ENCODE measurements around the gene OSGEP.

The OSGEP gene

GRCh38 chr14:20415782-20416206, 38.8 kb downstream of the OSGEP start:
- TF ChIP-seq, protein P1, sequence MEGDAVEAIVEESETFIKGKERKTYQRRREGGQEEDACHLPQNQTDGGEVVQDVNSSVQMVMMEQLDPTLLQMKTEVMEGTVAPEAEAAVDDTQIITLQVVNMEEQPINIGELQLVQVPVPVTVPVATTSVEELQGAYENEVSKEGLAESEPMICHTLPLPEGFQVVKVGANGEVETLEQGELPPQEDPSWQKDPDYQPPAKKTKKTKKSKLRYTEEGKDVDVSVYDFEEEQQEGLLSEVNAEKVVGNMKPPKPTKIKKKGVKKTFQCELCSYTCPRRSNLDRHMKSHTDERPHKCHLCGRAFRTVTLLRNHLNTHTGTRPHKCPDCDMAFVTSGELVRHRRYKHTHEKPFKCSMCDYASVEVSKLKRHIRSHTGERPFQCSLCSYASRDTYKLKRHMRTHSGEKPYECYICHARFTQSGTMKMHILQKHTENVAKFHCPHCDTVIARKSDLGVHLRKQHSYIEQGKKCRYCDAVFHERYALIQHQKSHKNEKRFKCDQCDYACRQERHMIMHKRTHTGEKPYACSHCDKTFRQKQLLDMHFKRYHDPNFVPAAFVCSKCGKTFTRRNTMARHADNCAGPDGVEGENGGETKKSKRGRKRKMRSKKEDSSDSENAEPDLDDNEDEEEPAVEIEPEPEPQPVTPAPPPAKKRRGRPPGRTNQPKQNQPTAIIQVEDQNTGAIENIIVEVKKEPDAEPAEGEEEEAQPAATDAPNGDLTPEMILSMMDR (IDR thresholded peaks at IDR 0.05; ENCODE audit: low read length, missing control alignments): peak; percentile 72
- no peak overlapping the region for H3K4me3 ChIP-seq (replicated peaks; ENCODE audit: low read depth, low read length)
- peak; percentile 75 for DNase-seq (ENCODE audit: low read depth)

DNA sequence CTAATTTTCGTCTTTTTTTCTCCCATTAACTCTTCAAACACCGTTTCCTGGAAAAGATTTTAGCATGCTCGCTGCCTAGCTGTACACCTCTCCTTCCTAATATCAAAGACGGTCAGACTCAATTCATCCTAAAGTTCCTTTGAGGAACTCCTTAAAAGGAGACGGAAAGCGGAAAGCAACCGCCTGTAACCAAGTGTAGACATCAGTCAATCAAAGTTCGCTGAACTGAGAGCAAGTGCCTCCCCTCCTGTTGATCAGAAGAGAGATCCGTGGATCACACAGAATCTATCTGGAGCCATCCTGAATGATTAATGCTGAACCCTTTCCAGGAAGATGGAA, 40.9 kb downstream of the OSGEP start:
- no peak for DNase-seq (ENCODE audit: low read depth)
- TF ChIP-seq, protein P1 (IDR thresholded peaks at IDR 0.05; ENCODE audit: low read length, missing control alignments): no peak
- H3K4me3 ChIP-seq (replicated peaks; ENCODE audit: low read depth, low read length): peak overlapping the region; percentile 93

DNA sequence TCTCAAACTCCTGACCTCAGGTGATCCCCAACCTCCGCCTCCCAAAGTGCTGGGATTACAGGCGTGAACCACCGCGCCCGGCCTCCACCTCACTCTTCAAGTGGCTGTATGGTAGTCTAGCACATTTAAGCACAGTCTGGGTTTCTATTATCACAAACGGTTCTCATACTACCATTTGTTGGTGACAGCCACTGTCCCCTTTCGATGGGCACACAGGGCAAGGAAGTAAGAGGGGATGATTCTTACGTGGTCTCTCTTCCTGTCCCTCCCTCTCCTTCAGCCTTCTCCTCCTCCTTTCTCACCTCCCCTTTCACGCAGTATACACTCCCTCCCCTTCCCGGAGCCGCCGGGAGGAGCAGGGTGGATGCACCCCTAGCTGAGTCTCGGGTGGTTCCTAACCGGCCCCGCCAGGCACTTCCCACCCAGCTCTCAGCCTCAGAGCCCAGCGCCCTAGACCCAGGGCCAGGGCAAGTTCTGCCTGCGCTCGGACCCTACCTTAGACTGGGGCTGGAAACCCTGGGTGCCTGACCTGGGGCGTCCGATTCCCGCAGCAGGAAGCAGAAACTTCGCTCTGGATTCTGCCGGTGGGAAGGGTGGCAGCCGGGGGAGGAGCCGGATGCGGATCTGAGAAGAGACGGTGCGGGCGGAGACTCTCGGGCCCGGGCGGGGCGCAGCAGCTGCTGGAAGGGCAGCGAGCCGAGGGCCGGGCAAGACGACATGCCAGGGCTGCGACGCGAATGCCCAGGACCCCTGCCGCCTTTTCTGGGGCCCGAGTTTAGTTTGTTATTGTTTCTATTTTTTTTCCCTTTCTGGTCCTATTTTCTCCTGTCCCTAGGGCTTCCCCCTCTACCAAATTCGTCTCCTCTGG, 41.5 kb downstream of the OSGEP start, which contains the start of gene TEP1:
Gene TEP1 (minus strand): TSS at position 626 of the 868 bp plus-strand sequence. CDS start 5,062 bp downstream, outside the sequence.
- H3K4me3 ChIP-seq (replicated peaks; ENCODE audit: low read depth, low read length): peak within 1 kb of the TSS; percentile 93
- DNase-seq (ENCODE audit: low read depth): peak; percentile 81
- TF ChIP-seq, protein P1 (IDR thresholded peaks at IDR 0.05; ENCODE audit: low read length, missing control alignments): no peak

- peak; percentile 15 for DNase-seq (ENCODE audit: low read depth)
- H3K4me3 ChIP-seq (replicated peaks; ENCODE audit: low read depth, low read length): peak overlapping the region; percentile 93
- TF ChIP-seq, protein P1 (IDR thresholded peaks at IDR 0.05; ENCODE audit: low read length, missing control alignments): no peak
These were observed 42.2 kb downstream of the OSGEP start for GRCh38 chr14:20412411-20412810.

DNA sequence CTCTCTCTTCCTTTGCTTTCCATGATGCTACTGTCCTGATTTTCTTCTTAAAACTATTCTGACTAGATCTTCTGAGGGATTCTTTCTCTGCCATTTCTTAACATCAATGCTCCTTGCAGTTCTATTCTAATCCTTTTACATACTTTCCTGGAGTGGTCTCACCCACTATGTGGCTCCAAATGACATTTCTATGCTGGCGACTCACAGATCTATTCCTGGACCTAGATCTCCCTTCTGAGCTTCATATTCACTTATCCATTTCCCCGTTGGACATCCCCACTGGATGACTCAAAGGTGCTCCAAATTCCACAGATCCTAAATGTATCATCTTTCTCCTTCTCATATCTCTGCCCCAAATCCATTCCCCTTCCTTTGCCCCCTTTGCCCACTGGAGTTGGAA, 45.4 kb downstream of the OSGEP start:
- TF ChIP-seq, protein P1 (IDR thresholded peaks at IDR 0.05; ENCODE audit: low read length, missing control alignments): no peak
- no peak for DNase-seq (ENCODE audit: low read depth)
- no peak overlapping the region for H3K4me3 ChIP-seq (replicated peaks; ENCODE audit: low read depth, low read length)

DNA sequence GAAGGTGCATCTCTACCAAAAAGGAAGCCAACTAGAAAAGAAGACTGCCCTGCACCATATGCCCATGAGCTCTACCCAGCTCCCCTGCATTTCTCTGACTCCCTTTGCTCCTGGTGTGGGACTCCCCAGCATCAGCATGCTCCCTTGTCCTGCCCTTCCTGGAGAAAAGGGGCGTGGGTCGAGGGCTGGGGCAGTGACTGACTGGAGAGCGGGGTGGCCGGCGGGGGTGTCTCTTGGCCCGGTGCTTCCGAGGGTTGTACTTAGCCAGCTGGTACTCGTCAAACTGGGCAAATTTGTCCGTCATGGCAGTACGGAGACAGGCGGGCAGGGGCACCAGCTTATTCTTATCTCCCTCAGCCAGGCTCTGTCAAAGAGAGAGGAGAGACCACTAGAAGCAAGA, 51.1 kb downstream of the OSGEP start:
- no peak for DNase-seq (ENCODE audit: low read depth)
- no peak overlapping the region for H3K4me3 ChIP-seq (replicated peaks; ENCODE audit: low read depth, low read length)
- TF ChIP-seq, protein P1 (IDR thresholded peaks at IDR 0.05; ENCODE audit: low read length, missing control alignments): no peak

Data from fibroblast of pulmonary artery (primary cell).